ENCODE results near the gene GDF9. TPM values are rescaled to one million over a fixed set of nuclear protein-coding genes. Genes with fewer than 3 reads are reported as not detected.

The GDF9 gene
- total RNA-seq, 1 donor, result 0.18 TPM

GRCh38 chr5:132815454-132815853 lies 50.8 kb downstream of the GDF9 start:
- DNase-seq (ENCODE audit: low read depth), result peak; percentile 36
- TF ChIP-seq CTCF (IDR thresholded peaks at IDR 0.05; ENCODE audit: insufficient read depth, low read length), result no peak
- H3K4me3 ChIP-seq (ENCODE audit: low read depth, low read length), result no peak overlapping the region

- H3K4me3 ChIP-seq (ENCODE audit: low read depth, low read length), result no peak overlapping the region
- no peak for DNase-seq (ENCODE audit: low read depth)
- no peak for TF ChIP-seq CTCF (IDR thresholded peaks at IDR 0.05; ENCODE audit: insufficient read depth, low read length)
Measured at GRCh38 chr5:132814503-132815294, 51.6 kb downstream of the GDF9 start.

DNA sequence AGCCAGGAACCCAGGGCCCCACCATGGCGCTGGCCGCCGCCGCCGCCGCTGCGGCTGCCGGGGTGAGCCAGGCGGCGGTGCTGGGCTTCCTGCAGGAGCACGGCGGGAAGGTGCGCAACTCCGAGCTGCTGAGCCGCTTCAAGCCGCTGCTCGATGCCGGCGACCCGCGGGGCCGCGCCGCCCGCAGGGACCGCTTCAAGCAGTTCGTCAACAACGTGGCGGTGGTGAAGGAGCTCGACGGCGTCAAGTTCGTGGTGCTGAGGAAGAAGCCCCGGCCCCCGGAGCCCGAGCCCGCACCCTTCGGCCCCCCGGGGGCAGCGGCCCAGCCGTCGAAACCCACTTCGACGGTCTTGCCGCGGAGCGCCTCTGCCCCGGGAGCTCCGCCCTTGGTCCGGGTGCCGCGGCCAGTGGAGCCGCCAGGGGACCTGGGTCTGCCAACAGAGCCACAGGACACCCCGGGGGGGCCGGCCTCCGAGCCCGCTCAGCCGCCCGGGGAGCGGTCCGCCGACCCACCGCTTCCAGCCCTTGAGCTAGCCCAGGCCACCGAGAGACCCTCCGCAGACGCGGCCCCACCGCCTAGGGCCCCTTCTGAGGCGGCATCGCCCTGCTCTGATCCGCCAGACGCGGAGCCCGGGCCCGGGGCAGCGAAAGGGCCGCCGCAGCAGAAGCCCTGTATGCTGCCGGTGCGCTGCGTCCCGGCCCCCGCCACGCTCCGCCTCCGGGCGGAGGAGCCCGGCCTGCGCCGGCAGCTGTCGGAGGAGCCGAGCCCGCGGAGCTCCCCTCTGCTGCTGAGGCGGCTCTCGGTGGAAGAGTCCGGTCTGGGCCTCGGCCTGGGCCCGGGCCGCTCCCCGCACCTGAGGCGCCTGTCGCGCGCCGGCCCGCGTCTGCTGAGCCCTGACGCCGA lies 52.4 kb downstream of the GDF9 start:
- no peak for TF ChIP-seq CTCF (IDR thresholded peaks at IDR 0.05; ENCODE audit: insufficient read depth, low read length)
- DNase-seq (ENCODE audit: low read depth), result no peak
- H3K4me3 ChIP-seq (ENCODE audit: low read depth, low read length), result no peak overlapping the region

DNA sequence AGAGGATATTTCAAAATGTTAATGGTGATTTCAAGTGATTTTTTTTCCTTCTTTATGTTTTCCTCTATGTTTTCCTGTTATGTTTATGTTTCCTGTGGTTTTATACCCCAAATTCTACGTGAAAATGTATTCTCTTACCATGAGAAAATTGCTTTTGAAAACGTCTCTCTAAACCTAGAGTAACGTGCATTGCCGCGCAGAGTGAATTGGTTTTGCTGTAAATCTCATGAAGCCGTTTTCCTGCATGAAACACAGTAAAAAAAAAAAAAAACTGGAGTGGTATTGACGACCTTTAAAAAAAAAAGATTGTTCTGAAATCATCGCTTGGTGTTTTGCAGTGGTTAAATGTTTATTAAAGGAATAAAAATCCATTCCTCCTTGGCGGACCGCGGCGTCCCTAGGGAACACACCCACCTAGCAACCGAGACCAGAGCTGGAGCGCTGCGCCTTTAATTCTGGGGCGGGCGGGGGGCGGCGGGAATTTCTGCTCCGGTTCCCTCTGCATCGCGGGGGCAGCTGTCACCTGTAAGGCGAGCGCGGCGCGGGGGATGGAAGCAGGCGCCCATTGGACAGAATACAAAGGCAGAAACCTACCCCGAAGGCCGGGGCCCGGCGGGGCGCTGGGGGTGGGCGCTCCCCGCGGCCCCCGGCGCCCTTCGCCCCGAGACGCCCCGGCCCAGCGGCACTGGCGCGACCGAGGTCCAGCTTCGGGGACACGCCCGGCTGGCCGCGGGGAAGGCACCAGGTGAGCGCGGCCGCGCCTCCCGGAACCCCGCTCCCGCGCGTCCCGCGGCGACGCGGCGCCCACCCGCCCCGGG lies 53.3 kb downstream of the GDF9 start, which contains the start of gene SOWAHA:
TSS of gene SOWAHA (plus strand) at position 522 of the 818 bp plus-strand sequence. CDS start 320 bp downstream, outside the sequence.
- TF ChIP-seq CTCF (IDR thresholded peaks at IDR 0.05; ENCODE audit: insufficient read depth, low read length), result no peak
- DNase-seq (ENCODE audit: low read depth), result no peak
- H3K4me3 ChIP-seq (ENCODE audit: low read depth, low read length), result peak within 1 kb of the TSS; percentile 25

DNA sequence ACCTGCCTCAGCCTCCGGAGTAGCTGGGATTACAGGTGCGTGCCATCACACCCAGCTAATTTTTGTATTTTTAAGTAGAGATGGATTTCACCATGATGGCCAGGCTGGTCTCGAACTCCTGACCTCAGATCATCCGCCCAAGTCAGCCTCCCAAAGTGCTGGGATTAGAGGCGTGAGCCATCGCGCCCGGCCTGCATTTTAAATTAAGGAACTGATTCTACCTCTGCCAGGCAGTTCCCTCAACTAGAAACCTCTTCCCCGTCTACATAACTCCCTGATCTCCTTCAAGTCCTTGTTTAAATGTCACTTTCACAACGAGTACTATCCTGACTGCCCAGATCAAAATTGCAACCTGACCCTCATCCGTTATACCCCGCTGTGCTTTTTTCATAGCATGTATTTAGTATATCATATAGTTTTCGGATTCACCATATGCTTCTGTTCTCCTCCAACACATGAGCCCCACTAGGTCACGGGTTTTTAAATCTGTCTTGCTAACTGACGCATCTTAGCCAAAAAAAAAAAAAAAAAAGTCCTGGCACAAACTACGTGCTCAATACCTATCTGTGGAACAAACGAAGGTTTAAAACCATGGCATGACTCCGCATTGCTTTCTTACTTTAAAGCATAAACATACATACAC lies 54.0 kb downstream of the GDF9 start:
- no peak for DNase-seq (ENCODE audit: low read depth)
- H3K4me3 ChIP-seq (ENCODE audit: low read depth, low read length), result no peak overlapping the region
- TF ChIP-seq CTCF (IDR thresholded peaks at IDR 0.05; ENCODE audit: insufficient read depth, low read length), result no peak

Small RNAs within 50 kb of the gene (small RNA-seq; reads per million reads assigned to genes)
- not detected for gene RNA5SP192

Other genes with a start within 250 kb of the GDF9 start
- not detected in 2 replicates for gene IL13, start 208.3 kb downstream of the GDF9 start, total RNA-seq (ENCODE audit: low replicate concordance)
- gene IL4, start 192.5 kb downstream of the GDF9 start, total RNA-seq (ENCODE audit: low replicate concordance), result 0.36 TPM in 1 of 2 replicates, not detected in the other
- gene KIF3A, start 128.9 kb downstream of the GDF9 start, total RNA-seq (ENCODE audit: low replicate concordance), result 12.7 and 29.2 TPM in 2 replicates
- gene CCNI2, start 119.0 kb downstream of the GDF9 start, total RNA-seq (ENCODE audit: low replicate concordance), result 1.2 TPM in 1 of 2 replicates, not detected in the other
- 22.7 and 43.0 TPM in 2 replicates for gene SEPTIN8, start 89.2 kb downstream of the GDF9 start, total RNA-seq (ENCODE audit: low replicate concordance)
- gene SOWAHA, start 53.2 kb downstream of the GDF9 start, total RNA-seq (ENCODE audit: low replicate concordance), result not detected in 2 replicates
- 1.2 and 7.6 TPM in 2 replicates for gene SHROOM1, start 35.8 kb downstream of the GDF9 start, total RNA-seq (ENCODE audit: low replicate concordance)
- gene UQCRQ, start 173 bp upstream of the GDF9 start, total RNA-seq (ENCODE audit: low replicate concordance), result 77.2 and 92.0 TPM in 2 replicates
- gene LEAP2, start 7.2 kb upstream of the GDF9 start, total RNA-seq (ENCODE audit: low replicate concordance), result 0.18 and 0.74 TPM in 2 replicates
- 43.2 and 87.7 TPM in 2 replicates for gene AFF4, start 97.2 kb upstream of the GDF9 start, total RNA-seq (ENCODE audit: low replicate concordance)
- 7.8 and 14.4 TPM in 2 replicates for gene ZCCHC10, start 160.1 kb upstream of the GDF9 start, total RNA-seq (ENCODE audit: low replicate concordance)
- gene HSPA4, start 185.5 kb upstream of the GDF9 start, total RNA-seq (ENCODE audit: low replicate concordance), result 128 and 169 TPM in 2 replicates